Measurements from ENCODE around the gene DOCK2.
A peak's percentile ranks its signal among the peaks of the same experiment; 100 is the strongest.

The DOCK2 gene

GRCh38 chr5:169914766-169915165 is 277.7 kb downstream of the DOCK2 start:
- peaks cover 5% of the 10 kb centered on the region for H3K4me1 Mint-ChIP-seq
- H3K4me3 Mint-ChIP-seq = no peak overlapping the region
- no peaks in the 10 kb centered on the region for H3K9me3 Mint-ChIP-seq
- H3K27me3 Mint-ChIP-seq = no peaks in the 10 kb centered on the region
- H3K27ac Mint-ChIP-seq = no peak overlapping the region
- ATAC-seq (ENCODE audit: low read depth) (no peak), DNase-seq (ENCODE audit: low spot score in 2 of 2) (no peak)
- H3K36me3 Mint-ChIP-seq = peaks cover 12% of the 10 kb centered on the region

GRCh38 chr5:169917500-169917899 is 280.4 kb downstream of the DOCK2 start:
- H3K27me3 Mint-ChIP-seq = no peaks in the 10 kb centered on the region
- peak overlapping the region; percentile 3 for H3K27ac Mint-ChIP-seq
- ATAC-seq (ENCODE audit: low read depth) = no peak
- H3K4me1 Mint-ChIP-seq = peaks cover under 1% of the 10 kb centered on the region
- H3K9me3 Mint-ChIP-seq = no peaks in the 10 kb centered on the region
- DNase-seq (ENCODE audit: low spot score in 2 of 2) = no peak
- peaks cover 9% of the 10 kb centered on the region for H3K36me3 Mint-ChIP-seq
- no peak overlapping the region for H3K4me3 Mint-ChIP-seq

- H3K27me3 Mint-ChIP-seq = no peaks in the 10 kb centered on the region
- peaks cover 8% of the 10 kb centered on the region for H3K36me3 Mint-ChIP-seq
- H3K9me3 Mint-ChIP-seq = no peaks in the 10 kb centered on the region
- DNase-seq (ENCODE audit: low spot score in 2 of 2) = no peak
- no peak overlapping the region for H3K4me3 Mint-ChIP-seq
- no peak for ATAC-seq (ENCODE audit: low read depth)
- H3K27ac Mint-ChIP-seq = no peak overlapping the region
- H3K4me1 Mint-ChIP-seq = no peaks in the 10 kb centered on the region
Observed at GRCh38 chr5:169918228-169918627, 281.2 kb downstream of the DOCK2 start.

- no peak for DNase-seq (ENCODE audit: low spot score in 2 of 2)
- Mint-ChIP-seq H3K27me3 (no peaks in the 10 kb centered on the region), H3K27ac (peak overlapping the region; percentile 53), H3K4me1 (no peaks in the 10 kb centered on the region), H3K9me3 (no peaks in the 10 kb centered on the region), H3K4me3 (no peak overlapping the region), H3K36me3 (peaks cover 15% of the 10 kb centered on the region)
- ATAC-seq (ENCODE audit: low read depth) = no peak
Observed at GRCh38 chr5:169920474-169920873, 283.4 kb downstream of the DOCK2 start.

- H3K9me3 Mint-ChIP-seq = no peaks in the 10 kb centered on the region
- no peak for ATAC-seq (ENCODE audit: low read depth)
- H3K36me3 Mint-ChIP-seq = peaks cover 21% of the 10 kb centered on the region
- H3K4me1 Mint-ChIP-seq = peaks cover 3% of the 10 kb centered on the region
- H3K27me3 Mint-ChIP-seq = no peaks in the 10 kb centered on the region
- H3K4me3 Mint-ChIP-seq = no peak overlapping the region
- H3K27ac Mint-ChIP-seq = no peak overlapping the region
- DNase-seq (ENCODE audit: low spot score in 2 of 2) = no peak
Observed at GRCh38 chr5:169921384-169921783, 284.3 kb downstream of the DOCK2 start.

GRCh38 chr5:169921949-169922348 is 284.9 kb downstream of the DOCK2 start:
- H3K4me3 Mint-ChIP-seq = no peak overlapping the region
- no peak overlapping the region for H3K27ac Mint-ChIP-seq
- H3K4me1 Mint-ChIP-seq = peaks cover 3% of the 10 kb centered on the region
- ATAC-seq (ENCODE audit: low read depth) (no peak), DNase-seq (ENCODE audit: low spot score in 2 of 2) (no peak)
- H3K9me3 Mint-ChIP-seq = no peaks in the 10 kb centered on the region
- no peaks in the 10 kb centered on the region for H3K27me3 Mint-ChIP-seq
- H3K36me3 Mint-ChIP-seq = peaks cover 21% of the 10 kb centered on the region

GRCh38 chr5:169922474-169922873 is 285.4 kb downstream of the DOCK2 start:
- Mint-ChIP-seq H3K4me1 (peaks cover 3% of the 10 kb centered on the region), H3K27me3 (no peaks in the 10 kb centered on the region), H3K4me3 (no peak overlapping the region), H3K27ac (peak overlapping the region; percentile 38), H3K9me3 (no peaks in the 10 kb centered on the region), H3K36me3 (peaks cover 21% of the 10 kb centered on the region)
- no peak for DNase-seq (ENCODE audit: low spot score in 2 of 2)
- ATAC-seq (ENCODE audit: low read depth) = no peak

GRCh38 chr5:169923988-169924387 is 286.9 kb downstream of the DOCK2 start:
- Mint-ChIP-seq H3K36me3 (peaks cover 23% of the 10 kb centered on the region), H3K27me3 (no peaks in the 10 kb centered on the region), H3K4me1 (peaks cover 6% of the 10 kb centered on the region), H3K27ac (peak overlapping the region; percentile 50), H3K9me3 (no peaks in the 10 kb centered on the region), H3K4me3 (no peak overlapping the region)
- ATAC-seq (ENCODE audit: low read depth) (no peak), DNase-seq (ENCODE audit: low spot score in 2 of 2) (no peak)

- H3K4me3 Mint-ChIP-seq = no peak overlapping the region
- H3K4me1 Mint-ChIP-seq = peaks cover 38% of the 10 kb centered on the region
Observed at GRCh38 chr5:169933127-169933526, 296.1 kb downstream of the DOCK2 start.

GRCh38 chr5:169933616-169934015 is 296.5 kb downstream of the DOCK2 start:
- no peaks in the 10 kb centered on the region for H3K27me3 Mint-ChIP-seq
- ATAC-seq (ENCODE audit: low read depth) (no peak), DNase-seq (ENCODE audit: low spot score in 2 of 2) (no peak)
- H3K27ac Mint-ChIP-seq = no peak overlapping the region
- H3K9me3 Mint-ChIP-seq = no peaks in the 10 kb centered on the region
- peaks cover 35% of the 10 kb centered on the region for H3K4me1 Mint-ChIP-seq
- H3K36me3 Mint-ChIP-seq = peaks cover 37% of the 10 kb centered on the region
- H3K4me3 Mint-ChIP-seq = no peak overlapping the region

More at GRCh38 chr5:169933127-169933526, 296.1 kb downstream of the DOCK2 start:
- Mint-ChIP-seq H3K36me3 (peaks cover 42% of the 10 kb centered on the region), H3K27me3 (no peaks in the 10 kb centered on the region), H3K9me3 (no peaks in the 10 kb centered on the region), H3K27ac (peak overlapping the region; percentile 49)
- peak; percentile 29 for ATAC-seq (ENCODE audit: low read depth)
- no peak for DNase-seq (ENCODE audit: low spot score in 2 of 2)

GRCh38 chr5:169934990-169935389 is 297.9 kb downstream of the DOCK2 start:
- no peak for ATAC-seq (ENCODE audit: low read depth)
- Mint-ChIP-seq H3K4me3 (no peak overlapping the region), H3K27ac (peak overlapping the region; percentile 51), H3K36me3 (peaks cover 37% of the 10 kb centered on the region), H3K4me1 (peaks cover 37% of the 10 kb centered on the region), H3K27me3 (no peaks in the 10 kb centered on the region), H3K9me3 (no peaks in the 10 kb centered on the region)
- DNase-seq (ENCODE audit: low spot score in 2 of 2) = no peak

GRCh38 chr5:169935762-169936161 is 298.7 kb downstream of the DOCK2 start:
- H3K4me1 Mint-ChIP-seq = peaks cover 37% of the 10 kb centered on the region
- H3K9me3 Mint-ChIP-seq = no peaks in the 10 kb centered on the region
- H3K27me3 Mint-ChIP-seq = no peaks in the 10 kb centered on the region
- peaks cover 33% of the 10 kb centered on the region for H3K36me3 Mint-ChIP-seq
- H3K4me3 Mint-ChIP-seq = no peak overlapping the region
- peak overlapping the region; percentile 51 for H3K27ac Mint-ChIP-seq
- no peak for ATAC-seq (ENCODE audit: low read depth)
- no peak for DNase-seq (ENCODE audit: low spot score in 2 of 2)

GRCh38 chr5:169938439-169938838 is 301.4 kb downstream of the DOCK2 start:
- Mint-ChIP-seq H3K27ac (no peak overlapping the region), H3K4me1 (peaks cover 30% of the 10 kb centered on the region), H3K27me3 (no peaks in the 10 kb centered on the region), H3K9me3 (no peaks in the 10 kb centered on the region), H3K4me3 (no peak overlapping the region), H3K36me3 (peaks cover 20% of the 10 kb centered on the region)
- ATAC-seq (ENCODE audit: low read depth) (no peak), DNase-seq (ENCODE audit: low spot score in 2 of 2) (no peak)

GRCh38 chr5:169939731-169940130 is 302.7 kb downstream of the DOCK2 start:
- H3K27ac Mint-ChIP-seq = no peak overlapping the region
- ATAC-seq (ENCODE audit: low read depth) (no peak), DNase-seq (ENCODE audit: low spot score in 2 of 2) (no peak)
- no peak overlapping the region for H3K4me3 Mint-ChIP-seq
- no peaks in the 10 kb centered on the region for H3K9me3 Mint-ChIP-seq
- no peaks in the 10 kb centered on the region for H3K27me3 Mint-ChIP-seq
- peaks cover 24% of the 10 kb centered on the region for H3K4me1 Mint-ChIP-seq
- peaks cover 19% of the 10 kb centered on the region for H3K36me3 Mint-ChIP-seq

- peaks cover 15% of the 10 kb centered on the region for H3K36me3 Mint-ChIP-seq
- H3K4me1 Mint-ChIP-seq = peaks cover 17% of the 10 kb centered on the region
- no peaks in the 10 kb centered on the region for H3K9me3 Mint-ChIP-seq
- no peak for DNase-seq (ENCODE audit: low spot score in 2 of 2)
- no peak for ATAC-seq (ENCODE audit: low read depth)
- H3K27ac Mint-ChIP-seq = no peak overlapping the region
- H3K4me3 Mint-ChIP-seq = no peak overlapping the region
- no peaks in the 10 kb centered on the region for H3K27me3 Mint-ChIP-seq
Observed at GRCh38 chr5:169941542-169941941, 304.5 kb downstream of the DOCK2 start.

Measured in memory B cell (primary cell).